ENCODE results near the gene SLC7A1.

Gene SLC7A1

GRCh38 chr13:29530901-29531300 is 64.6 kb downstream of the SLC7A1 start:
- DNase-seq (ENCODE audit: low read depth): no peak

- no peak for DNase-seq (ENCODE audit: low read depth)
Observed at GRCh38 chr13:29529754-29530153, 65.7 kb downstream of the SLC7A1 start.

GRCh38 chr13:29527916-29528315 is 67.6 kb downstream of the SLC7A1 start:
- no peak for DNase-seq (ENCODE audit: low read depth)

GRCh38 chr13:29527511-29527910 is 68.0 kb downstream of the SLC7A1 start:
- DNase-seq (ENCODE audit: low read depth): no peak

- no peak for DNase-seq (ENCODE audit: low read depth)
Observed at GRCh38 chr13:29526741-29527140, 68.7 kb downstream of the SLC7A1 start.

- DNase-seq (ENCODE audit: low read depth): no peak
Observed at GRCh38 chr13:29525757-29526156, 69.7 kb downstream of the SLC7A1 start.

GRCh38 chr13:29524641-29525040 is 70.8 kb downstream of the SLC7A1 start:
- no peak for DNase-seq (ENCODE audit: low read depth)

- DNase-seq (ENCODE audit: low read depth): no peak
Observed at GRCh38 chr13:29524176-29524575, 71.3 kb downstream of the SLC7A1 start.

GRCh38 chr13:29523199-29523961 is 72.1 kb downstream of the SLC7A1 start:
- no peak for DNase-seq (ENCODE audit: low read depth)

GRCh38 chr13:29522044-29522685 is 73.3 kb downstream of the SLC7A1 start:
- no peak for DNase-seq (ENCODE audit: low read depth)

- no peak for DNase-seq (ENCODE audit: low read depth)
Observed at GRCh38 chr13:29521336-29521735, 74.2 kb downstream of the SLC7A1 start.

- no peak for DNase-seq (ENCODE audit: low read depth)
Observed at GRCh38 chr13:29520671-29521070, 74.8 kb downstream of the SLC7A1 start.

- DNase-seq (ENCODE audit: low read depth): no peak
Observed at GRCh38 chr13:29519921-29520320, 75.6 kb downstream of the SLC7A1 start.

- no peak for DNase-seq (ENCODE audit: low read depth)
Observed at GRCh38 chr13:29516880-29517279, 78.6 kb downstream of the SLC7A1 start.

- no peak for DNase-seq (ENCODE audit: low read depth)
Observed at GRCh38 chr13:29516012-29516411, 79.5 kb downstream of the SLC7A1 start.

GRCh38 chr13:29515372-29515771 is 80.1 kb downstream of the SLC7A1 start:
- DNase-seq (ENCODE audit: low read depth): no peak

- DNase-seq (ENCODE audit: low read depth): no peak
Observed at GRCh38 chr13:29514720-29515310, 80.7 kb downstream of the SLC7A1 start.

- no peak for DNase-seq (ENCODE audit: low read depth)
Observed at GRCh38 chr13:29513981-29514719, 81.3 kb downstream of the SLC7A1 start.

GRCh38 chr13:29513002-29513980 is 82.2 kb downstream of the SLC7A1 start:
- no peak for DNase-seq (ENCODE audit: low read depth)

GRCh38 chr13:29511980-29512379 is 83.5 kb downstream of the SLC7A1 start:
- DNase-seq (ENCODE audit: low read depth): no peak

- no peak for DNase-seq (ENCODE audit: low read depth)
Observed at GRCh38 chr13:29511106-29511796, 84.2 kb downstream of the SLC7A1 start.

Measured in CMK (cell line).